Tibial nerve (tissue), 4 donors: ENCODE results near the gene STXBP6.

Experiments used
- CTCF ChIP-seq, 5 experiments: fragments of 200-600 bp in 3 of 5; fragments of 450-650 bp in 2 of 5; sonication (generic) in 3 of 5; IDR thresholded peaks; one replicate each; pipeline ENCODE4 v1.5.1; 2016 to 2019; ENCODE audit warnings: antibody characterized with exemption in 5 of 5, mild to moderate bottlenecking in 3 of 5, moderate library complexity in 2 of 5
- EP300 ChIP-seq, 2 donors: sonication (generic); formaldehyde crosslinking; IDR thresholded peaks; one replicate each; pipeline ENCODE4 v1.6.1; 2017; ENCODE audit warnings: antibody characterized with exemption in 2 of 2, mild to moderate bottlenecking in 1 of 2
- POLR2A ChIP-seq, 2 donors: fragments of 450-650 bp; IDR thresholded peaks; one replicate each; pipeline ENCODE4 v1.6.1; 2017; ENCODE audit warnings: antibody characterized with exemption in 2 of 2, mild to moderate bottlenecking in 2 of 2, moderate library complexity in 2 of 2

- TF ChIP-seq CTCF (IDR thresholded peaks at IDR 0.05), result no peak
- no peak for TF ChIP-seq POLR2A (IDR thresholded peaks at IDR 0.05)
- no peak for TF ChIP-seq EP300 (IDR thresholded peaks at IDR 0.05)
Measured at GRCh38 chr14:24999157-24999556, 50.8 kb downstream of the STXBP6 start.
